Measurements from ENCODE around the gene ARMS2.

ARMS2 gene

GRCh38 chr10:122474131-122474818 lies 19.8 kb downstream of the ARMS2 start:
- no peak for DNase-seq

DNA sequence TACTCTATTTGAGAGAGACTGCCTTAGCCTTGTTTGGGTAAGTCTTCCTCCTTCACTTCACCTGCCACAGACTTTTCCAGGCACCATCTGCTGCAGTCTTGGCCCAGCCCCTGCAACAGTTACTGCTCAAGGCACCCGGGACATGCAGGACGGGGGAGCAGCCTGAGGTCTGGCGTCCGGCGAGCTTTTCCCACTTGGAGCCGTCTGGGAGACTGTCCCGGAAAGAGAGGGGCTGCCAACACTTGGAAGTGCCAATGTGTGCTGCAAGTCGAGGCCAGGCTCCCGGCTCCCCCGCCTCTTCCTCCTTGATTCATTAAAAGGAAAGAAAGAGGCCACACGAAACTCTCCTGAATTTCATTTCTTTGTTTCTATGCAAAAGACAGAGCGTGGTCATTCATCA lies 20.6 kb downstream of the ARMS2 start:
- DNase-seq, result no peak

DNA sequence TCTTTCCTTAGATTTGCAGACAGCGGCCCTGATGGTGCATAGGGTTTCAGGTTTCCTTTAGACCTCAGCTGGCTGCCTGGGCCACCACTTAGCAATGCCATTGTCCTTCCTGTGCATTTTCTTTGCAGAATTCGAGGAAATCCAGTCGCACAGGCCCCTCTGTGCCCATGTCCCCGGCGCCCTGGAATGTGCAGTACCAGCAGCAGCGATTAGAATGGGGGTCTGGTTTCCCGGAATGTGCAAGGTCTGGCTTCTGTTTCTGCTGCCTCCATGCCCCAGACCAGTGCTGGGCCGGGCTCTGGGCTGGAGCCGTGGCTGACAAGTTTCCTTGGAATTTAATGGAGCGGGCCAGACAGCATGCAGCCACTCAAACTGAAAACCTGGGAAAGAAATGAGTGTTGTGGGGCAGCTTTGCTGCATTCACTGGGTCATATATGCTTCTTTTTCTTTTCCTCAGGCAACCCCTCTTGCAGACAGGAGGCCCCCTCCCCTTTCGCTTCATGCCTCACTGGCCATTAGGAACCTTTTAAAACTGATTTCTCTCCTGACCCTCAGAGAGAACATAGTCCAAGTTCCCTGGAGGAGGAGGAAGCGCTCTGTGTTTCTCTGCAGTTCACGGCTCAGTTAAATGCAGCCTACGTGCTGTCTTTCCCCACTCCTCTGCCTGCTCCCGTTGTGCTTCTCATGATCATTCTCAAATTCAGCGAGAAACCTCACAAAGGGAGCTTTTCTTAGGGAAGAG lies 21.3 kb downstream of the ARMS2 start:
- DNase-seq, result no peak

- no peak for DNase-seq
These were observed 21.9 kb downstream of the ARMS2 start for GRCh38 chr10:122476333-122476695.

GRCh38 chr10:122477436-122477835 lies 23.0 kb downstream of the ARMS2 start:
- no peak for DNase-seq

DNA sequence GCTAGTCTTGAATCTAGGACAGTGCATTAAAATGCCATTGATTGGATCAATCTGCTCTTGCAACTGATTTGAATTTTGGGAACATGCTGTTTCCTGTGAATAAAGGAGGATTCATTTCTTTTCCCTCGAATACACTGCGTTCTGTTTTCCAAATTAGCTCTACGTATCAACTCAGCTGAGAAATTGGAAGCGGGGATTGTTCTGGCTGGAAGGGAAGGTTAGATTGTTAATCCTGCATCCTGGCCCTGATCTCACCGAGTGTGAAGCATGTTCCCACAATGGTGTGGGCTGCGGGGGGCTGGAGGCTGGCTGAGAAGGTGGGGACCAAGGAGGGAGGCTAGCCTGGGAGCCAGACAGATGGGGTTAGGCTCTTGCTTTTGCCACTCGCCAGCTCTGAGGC lies 24.5 kb downstream of the ARMS2 start:
- DNase-seq, result no peak

- no peak for DNase-seq
These were observed 25.8 kb downstream of the ARMS2 start for GRCh38 chr10:122480146-122480833.

DNA sequence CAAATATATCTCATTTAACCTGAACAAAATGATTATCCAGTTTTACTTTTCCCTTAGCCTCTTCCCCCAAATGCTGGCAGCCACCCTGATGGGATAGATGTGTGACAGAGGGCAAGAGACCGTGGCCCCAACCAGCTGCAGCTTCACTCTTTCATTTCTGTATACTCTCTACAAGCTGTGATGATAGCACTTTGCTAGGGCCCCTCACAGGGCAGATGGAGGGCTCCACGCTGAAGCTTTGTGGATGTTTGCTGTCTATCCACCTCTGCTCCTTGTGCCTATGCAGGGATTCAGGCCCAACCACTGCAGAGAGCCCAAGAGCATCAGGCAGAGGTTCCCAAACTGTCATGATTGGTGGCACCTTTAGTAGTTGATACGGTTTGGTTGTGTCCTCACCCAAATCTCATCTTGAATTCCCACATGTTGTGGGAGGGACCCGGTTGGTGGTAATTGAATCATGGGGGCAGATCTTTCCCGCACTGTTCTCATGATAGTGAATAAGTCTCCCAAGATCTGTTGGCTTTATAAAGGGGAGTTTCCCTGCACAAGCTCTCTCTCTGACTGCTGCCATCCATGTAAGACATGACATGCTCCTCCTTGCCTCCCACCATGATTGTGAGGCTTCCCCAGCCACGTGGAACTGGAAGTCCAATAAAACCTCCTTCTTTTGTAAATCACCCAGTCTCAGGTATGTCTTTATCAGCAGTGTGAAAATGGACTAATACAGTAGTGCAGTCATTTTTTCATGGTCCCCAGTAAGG lies 27.0 kb downstream of the ARMS2 start:
- no peak for DNase-seq

DNA sequence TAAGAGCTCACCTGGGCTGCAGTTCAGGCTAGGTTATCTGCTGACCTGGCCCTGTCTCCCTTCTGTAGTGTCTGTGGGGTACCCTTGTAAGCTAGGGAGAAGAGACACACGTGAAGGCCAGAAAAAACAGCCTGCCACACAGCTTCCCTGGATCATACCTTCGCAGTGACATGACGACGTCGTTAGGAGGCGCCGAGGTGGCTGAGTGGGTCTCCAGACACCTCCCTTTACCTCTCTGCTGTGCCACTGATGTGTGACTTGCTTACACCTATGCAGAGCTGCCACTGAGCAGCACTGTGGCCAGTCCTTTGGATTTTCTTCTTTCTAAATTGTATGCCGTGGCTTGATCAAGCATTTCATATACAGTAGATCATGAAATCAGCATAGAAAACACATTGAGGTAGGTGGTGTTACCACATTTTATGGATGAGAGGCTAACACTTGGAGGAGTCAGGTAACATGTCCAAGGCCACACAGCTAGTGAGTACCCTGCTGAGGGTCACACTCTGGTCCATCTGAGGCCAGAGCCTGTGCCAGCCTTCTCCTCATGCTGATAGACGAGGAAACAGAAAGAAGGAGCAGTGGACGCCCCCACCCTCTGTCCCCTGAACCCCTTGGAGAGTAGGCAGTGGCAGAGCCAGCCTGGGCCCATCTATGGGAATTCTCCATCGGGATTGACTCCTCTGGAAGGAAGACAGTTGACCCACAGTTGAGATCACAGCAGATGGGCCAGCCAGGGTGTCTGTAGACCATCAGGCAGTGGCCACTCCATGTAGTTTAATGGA lies 30.0 kb downstream of the ARMS2 start:
- no peak for DNase-seq

GRCh38 chr10:122485670-122486069 lies 31.2 kb downstream of the ARMS2 start:
- no peak for DNase-seq

DNA sequence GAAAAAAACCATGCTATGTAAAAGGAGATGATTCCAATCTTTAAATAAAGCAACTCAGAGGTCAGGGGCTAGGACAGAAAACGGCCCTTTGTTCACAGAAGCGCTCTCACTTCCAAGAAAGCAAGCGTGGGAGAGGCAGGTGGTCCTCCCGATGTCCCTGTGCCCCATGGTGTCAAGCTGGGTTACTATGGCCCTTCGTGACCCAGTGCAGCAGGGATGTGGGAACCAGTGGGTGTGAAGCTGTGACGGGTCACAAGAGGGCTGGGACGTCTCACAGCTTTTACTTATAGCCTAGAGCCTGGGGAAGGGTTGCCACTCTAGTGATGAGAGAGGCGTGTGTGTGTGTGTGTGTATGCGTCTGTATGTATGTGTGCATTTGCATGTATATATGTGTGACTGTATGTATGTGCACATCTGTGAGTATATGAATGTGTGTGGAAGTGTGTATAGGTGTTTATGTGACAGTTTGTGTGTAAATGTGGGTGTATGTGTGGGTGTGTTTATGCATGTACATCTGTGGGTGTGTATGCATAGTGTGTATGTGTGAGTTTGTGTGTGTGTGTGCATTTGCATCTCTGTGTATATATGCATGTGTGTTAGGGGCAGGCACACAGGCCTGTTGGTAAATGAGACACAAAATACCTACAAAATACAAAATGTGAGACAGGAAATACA lies 32.1 kb downstream of the ARMS2 start:
- DNase-seq, result no peak

GRCh38 chr10:122487174-122487765 lies 32.8 kb downstream of the ARMS2 start:
- DNase-seq, result no peak

DNA sequence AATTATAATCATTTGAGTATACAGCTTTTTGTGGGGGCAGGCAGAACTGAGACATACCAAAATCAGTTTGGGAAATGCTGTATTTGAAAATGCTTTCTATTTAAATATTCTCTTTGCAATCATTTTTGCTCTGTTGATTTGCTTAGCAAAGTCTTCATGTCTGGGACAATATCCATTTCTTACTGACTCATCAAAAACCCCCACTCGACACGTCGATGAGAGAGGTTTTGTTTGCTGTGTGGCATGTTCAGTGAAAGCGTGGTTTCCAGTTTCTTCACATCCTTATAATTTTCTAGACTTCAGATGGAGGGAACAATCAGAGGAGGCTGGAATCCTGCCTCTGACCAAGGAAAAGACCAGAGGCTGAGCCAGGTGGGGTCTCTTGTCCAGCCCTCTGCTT lies 35.8 kb downstream of the ARMS2 start:
- DNase-seq, result no peak

DNA sequence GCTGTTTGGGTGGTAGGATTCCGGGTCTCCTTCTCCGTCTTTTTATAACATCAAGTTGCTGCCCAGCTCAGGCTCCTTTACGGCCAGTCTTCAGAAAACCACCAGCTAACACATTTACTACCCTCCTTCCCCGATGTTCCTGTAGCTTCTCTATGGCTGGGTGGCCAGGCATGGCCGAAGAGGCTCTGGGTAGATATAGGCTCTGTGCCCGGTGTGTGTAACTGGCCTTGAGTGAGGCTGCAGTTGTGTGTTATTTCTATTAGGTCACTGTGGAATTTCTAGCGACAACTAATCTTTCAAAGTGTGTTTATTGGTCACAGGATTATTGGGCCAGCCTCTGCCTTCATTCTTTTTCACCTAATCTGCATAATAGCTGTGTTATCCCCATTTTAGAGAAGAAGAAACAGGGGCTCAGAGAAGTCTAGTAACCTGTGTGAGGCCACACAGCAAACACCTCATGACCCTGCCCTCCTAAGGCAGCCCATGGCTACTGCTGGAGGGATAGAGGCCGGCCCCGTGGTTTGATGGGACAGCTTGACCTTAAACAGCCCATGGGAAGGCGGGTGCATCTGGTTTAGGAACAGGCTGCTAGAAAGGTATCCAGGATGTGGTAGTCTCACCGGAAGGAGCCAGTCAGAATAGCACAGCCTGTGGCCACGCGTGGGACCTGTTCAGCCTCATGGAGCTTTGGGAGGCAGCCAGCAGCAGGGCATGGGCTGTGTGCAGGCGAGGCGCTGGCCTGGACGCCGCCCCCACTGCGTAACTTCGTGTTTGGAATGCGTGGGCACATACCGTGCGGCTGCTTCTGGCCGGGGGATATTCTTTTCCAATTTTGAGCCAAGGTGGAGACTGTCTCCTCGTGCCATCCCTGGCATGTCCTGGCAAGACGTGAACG lies 36.6 kb downstream of the ARMS2 start:
- peak; percentile 41 for DNase-seq

DNA sequence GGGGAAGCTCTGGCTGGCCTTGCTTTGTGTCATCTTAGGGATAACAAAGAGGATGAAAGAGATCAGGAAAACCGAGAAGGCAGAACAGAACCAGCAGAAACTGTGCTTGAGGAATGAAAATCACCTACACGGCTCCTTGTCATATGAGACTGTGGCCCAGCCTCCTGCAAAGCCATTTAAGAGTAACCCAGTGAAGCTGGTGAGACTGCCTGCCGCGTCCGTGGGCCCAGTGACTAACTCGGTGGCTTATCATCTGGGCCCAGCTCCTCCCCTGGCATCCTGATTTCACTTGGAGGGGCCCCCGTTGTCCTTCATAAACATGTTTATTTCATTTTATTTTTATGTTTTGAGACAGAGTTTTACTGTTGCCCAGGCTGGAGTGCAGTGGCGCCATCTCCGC lies 37.6 kb downstream of the ARMS2 start:
- DNase-seq, result no peak

DNA sequence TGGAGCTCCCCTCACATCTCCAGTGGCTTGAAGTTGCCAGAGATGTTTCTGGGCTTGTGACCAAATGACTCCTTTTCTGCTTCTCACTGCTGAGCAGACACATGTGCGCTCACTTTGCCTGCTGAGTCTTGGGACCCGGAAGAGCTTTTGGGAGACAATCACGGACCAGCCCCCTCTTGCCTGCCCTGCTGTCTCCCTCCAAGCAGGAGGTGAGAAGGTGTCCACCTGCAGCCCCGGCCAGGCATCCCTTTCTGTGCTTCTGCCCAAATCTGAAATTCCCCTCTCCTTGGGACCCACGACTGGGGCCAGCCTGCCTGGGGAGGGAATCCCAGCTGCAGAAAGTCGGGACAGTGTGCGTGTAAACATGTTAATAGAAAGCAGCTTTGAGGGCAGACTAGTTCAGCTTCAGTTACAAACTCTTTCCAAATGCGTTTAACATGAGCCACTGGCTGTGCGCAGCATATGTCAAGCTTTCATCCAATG lies 38.6 kb downstream of the ARMS2 start:
- DNase-seq, result no peak

DNA sequence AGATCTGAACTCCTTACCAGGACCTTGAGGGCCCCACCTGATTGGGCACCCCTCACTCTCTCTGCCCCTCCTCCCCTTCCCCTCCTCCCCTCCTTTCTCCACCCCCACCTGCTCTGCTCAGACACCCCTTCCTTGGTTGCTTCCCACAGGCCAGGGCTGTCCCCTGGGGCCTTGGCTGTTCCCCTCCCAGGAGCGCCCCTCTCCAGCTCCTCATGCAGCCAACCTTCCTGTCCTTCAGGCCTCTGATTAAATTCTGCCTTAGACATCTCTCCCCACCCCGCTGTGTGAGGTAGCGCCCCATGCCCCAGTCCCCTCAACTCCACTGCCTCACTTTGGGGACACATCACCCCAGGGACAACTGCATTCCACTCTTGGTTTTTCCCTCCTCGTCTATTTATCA lies 39.3 kb downstream of the ARMS2 start:
- no peak for DNase-seq

DNA sequence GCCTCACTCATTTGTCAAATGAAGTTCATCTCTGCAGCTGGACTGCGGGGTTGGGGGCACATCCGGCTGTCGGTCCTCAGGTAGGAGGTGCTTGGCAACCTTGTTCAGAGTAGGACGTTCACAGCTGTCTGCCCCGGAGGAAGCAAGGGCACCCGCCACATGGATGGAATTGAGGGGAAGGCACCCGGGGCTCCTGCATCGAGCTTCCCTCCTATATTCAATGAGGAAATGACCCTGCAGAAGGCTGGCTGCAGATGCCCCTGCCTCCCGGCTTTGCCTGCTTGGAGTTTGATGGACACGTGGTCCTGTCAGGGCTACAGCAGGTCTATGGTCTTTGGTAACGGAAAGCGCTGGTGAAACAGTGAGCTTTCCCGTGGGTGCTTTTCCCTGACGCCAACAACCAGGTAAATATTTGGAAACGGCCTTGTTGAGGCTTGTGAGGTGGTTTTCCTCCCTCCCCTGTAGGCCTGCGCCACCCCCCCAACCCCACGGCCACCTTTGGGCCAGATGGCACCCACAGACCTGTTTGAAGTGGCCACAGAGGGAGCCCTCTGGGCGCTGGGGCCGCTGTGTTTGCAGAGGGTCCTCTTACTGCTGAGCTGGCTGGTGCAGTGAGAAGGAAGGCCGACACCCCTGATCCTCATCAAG lies 39.8 kb downstream of the ARMS2 start:
- no peak for DNase-seq

- no peak for DNase-seq
These were observed 40.4 kb downstream of the ARMS2 start for GRCh38 chr10:122494833-122495232.
